ENCODE results near the gene NTM. TPM values are rescaled to one million over a fixed set of nuclear protein-coding genes. Genes with fewer than 3 reads are reported as not detected.

NTM gene
- total RNA-seq, 1 experiment from 2014 or later = 16.4 TPM

- no peak for TF ChIP-seq ATF2 (CRISPR knock-in tag; IDR thresholded peaks at IDR 0.05; ENCODE audit: borderline replicate concordance, low read depth)
- no peak for TF ChIP-seq GABPB1 (CRISPR knock-in tag; IDR thresholded peaks at IDR 0.05)
- no peak for TF ChIP-seq PREB (CRISPR knock-in tag; IDR thresholded peaks at IDR 0.05; ENCODE audit: borderline replicate concordance)
- no peak for TF ChIP-seq ZNF425 (CRISPR knock-in tag; conservative IDR thresholded peaks at IDR 0.05)
- no peak for TF ChIP-seq CDX4 (CRISPR knock-in tag; IDR thresholded peaks at IDR 0.05; ENCODE audit: borderline replicate concordance)
- no peak for TF ChIP-seq ZNF281 (CRISPR knock-in tag; IDR thresholded peaks at IDR 0.05)
- no peak for TF ChIP-seq KAT7 (CRISPR knock-in tag; IDR thresholded peaks at IDR 0.05; ENCODE audit: borderline replicate concordance)
- TF ChIP-seq MAX (CRISPR knock-in tag; IDR thresholded peaks at IDR 0.05) = no peak
- no peak for TF ChIP-seq ATF6 (CRISPR knock-in tag; IDR thresholded peaks at IDR 0.05)
- ATAC-seq (no peak), DNase-seq (ENCODE audit: low spot score) (no peak)
- H3K27me3 Mint-ChIP-seq (ENCODE audit: low read depth) = peaks cover 4% of the 10 kb centered on the region
- H3K27ac Mint-ChIP-seq = no peak overlapping the region
- CTCF ChIA-PET = interaction anchor here (1.2 to 1.7 kb wide), 4 partner anchors 9 to 189 kb away, joined by 3 to 4 read pairs (median 4); no protein-coding TSS in a partner anchor
- no peaks in the 10 kb centered on the region for H3K36me3 Mint-ChIP-seq
- H3K4me3 Mint-ChIP-seq = no peak overlapping the region
- no peaks in the 10 kb centered on the region for H3K9me3 Mint-ChIP-seq
- POLR2A ChIA-PET = interaction anchor here (1.1 kb wide), 1 partner anchor 16 kb away, joined by 3 read pairs; no protein-coding TSS in a partner anchor
- H3K4me1 Mint-ChIP-seq = peaks cover 7% of the 10 kb centered on the region
Observed at GRCh38 chr11:132056689-132057088, 686.3 kb downstream of the NTM start.

- no peak for ATAC-seq
- Mint-ChIP-seq H3K9me3 (no peaks in the 10 kb centered on the region), H3K4me3 (no peak overlapping the region), H3K27ac (no peak overlapping the region), H3K27me3 (ENCODE audit: low read depth) (peaks cover 4% of the 10 kb centered on the region), H3K36me3 (no peaks in the 10 kb centered on the region), H3K4me1 (peaks cover 11% of the 10 kb centered on the region)
- CTCF ChIA-PET = interaction anchor here (1.2 to 1.7 kb wide), 4 partner anchors 10 to 190 kb away, joined by 3 to 4 read pairs (median 4); no protein-coding TSS in a partner anchor
- TF ChIP-seq TCF7 (CRISPR knock-in tag; IDR thresholded peaks at IDR 0.05; ENCODE audit: low read depth) (no peak), NR3C1 (CRISPR knock-in tag; conservative IDR thresholded peaks at IDR 0.05; ENCODE audit: low read depth) (no peak), ZNF121 (CRISPR knock-in tag; IDR thresholded peaks at IDR 0.05) (no peak), ZNF219 (CRISPR knock-in tag; IDR thresholded peaks at IDR 0.05; ENCODE audit: borderline replicate concordance) (no peak), AFF4 (CRISPR knock-in tag; IDR thresholded peaks at IDR 0.05; ENCODE audit: borderline replicate concordance) (no peak), JAZF1 (CRISPR knock-in tag; IDR thresholded peaks at IDR 0.05) (no peak), ESRRA (CRISPR knock-in tag; IDR thresholded peaks at IDR 0.05; ENCODE audit: borderline replicate concordance) (no peak), ZNF317 (CRISPR knock-in tag; IDR thresholded peaks at IDR 0.05; ENCODE audit: borderline replicate concordance, low read depth) (no peak)
- POLR2A ChIA-PET = interaction anchor here (1.1 kb wide), 1 partner anchor 17 kb away, joined by 3 read pairs; no protein-coding TSS in a partner anchor
- no peak for DNase-seq (ENCODE audit: low spot score)
Observed at GRCh38 chr11:132057266-132057665, 686.9 kb downstream of the NTM start.
